MM.1S (cell line): ENCODE data around the gene CLEC19A.

Experiments
- DNase-seq: peaks from one replicate; pipeline ENCODE4 v3.0.0-alpha.2; 2015
- H2AFZ ChIP-seq: fragments of 300-600 bp; sonication (generic); 2 replicates; pipeline ENCODE4 v1.6.0; 2016; ENCODE audit warnings: antibody characterized with exemption, low read length
- H3F3A ChIP-seq: fragments of 300-600 bp; sonication (generic); 2 replicates; pipeline ENCODE4 v1.6.1; 2016; ENCODE audit warnings: mild to moderate bottlenecking, antibody characterized with exemption, low read length, moderate library complexity, mixed read lengths; ENCODE audit not compliant: insufficient read depth
- H3K27ac ChIP-seq: fragments of 300-600 bp; sonication (generic); 2 replicates; pipeline ENCODE4 v1.5.1; 2016; ENCODE audit warnings: mild to moderate bottlenecking, low read length
- H3K27me3 ChIP-seq: fragments of 300-600 bp; sonication (generic); replicated peaks from 2 replicates; pipeline ENCODE4 v1.6.0; 2016; ENCODE audit warnings: low read length; ENCODE audit not compliant: insufficient read depth
- H3K36me3 ChIP-seq: fragments of 300-600 bp; sonication (generic); replicated peaks from 2 replicates; pipeline ENCODE4 v1.6.1; 2016; ENCODE audit warnings: mild to moderate bottlenecking, low read length, mixed read lengths; ENCODE audit not compliant: insufficient read depth
- H3K4me1 ChIP-seq: fragments of 300-600 bp; sonication (generic); 2 replicates; pipeline ENCODE4 v1.6.1; 2016; ENCODE audit warnings: low read length, mixed read lengths
- H3K4me2 ChIP-seq: fragments of 300-600 bp; sonication (generic); 2 replicates; pipeline ENCODE4 v1.6.0; 2016; ENCODE audit warnings: low read depth, low read length
- H3K4me3 ChIP-seq: fragments of 300-600 bp; sonication (generic); 2 replicates; pipeline ENCODE4 v1.5.1; 2016; ENCODE audit warnings: low read length, mixed read lengths
- H3K79me2 ChIP-seq: fragments of 300-600 bp; sonication (generic); 2 replicates; pipeline ENCODE4 v1.6.1; 2016; ENCODE audit warnings: mixed run types, low read length, mixed read lengths
- H3K9ac ChIP-seq: fragments of 300-600 bp; sonication (generic); 2 replicates; pipeline ENCODE4 v1.6.1; 2016; ENCODE audit warnings: low read length, mixed read lengths
- H3K9me2 ChIP-seq: fragments of 300-600 bp; sonication (generic); replicated peaks from 2 replicates; pipeline ENCODE4 v1.6.1; 2016; ENCODE audit warnings: mild to moderate bottlenecking, low read length, mixed read lengths; ENCODE audit not compliant: insufficient read depth
- H3K9me3 ChIP-seq: fragments of 300-600 bp; sonication (generic); replicated peaks from 2 replicates; pipeline ENCODE4 v1.6.1; 2016; ENCODE audit warnings: mild to moderate bottlenecking, low read length, mixed read lengths; ENCODE audit not compliant: insufficient read depth
- H4K20me1 ChIP-seq: fragments of 300-600 bp; sonication (generic); 2 replicates; pipeline ENCODE4 v1.6.1; 2016; ENCODE audit warnings: mild to moderate bottlenecking, low read length, moderate library complexity, mixed read lengths; ENCODE audit not compliant: insufficient read depth
- CTCF ChIP-seq: fragments of 300-600 bp; sonication (generic); IDR thresholded peaks from 2 replicates; pipeline ENCODE4 v1.5.1; 2016; ENCODE audit warnings: antibody characterized with exemption, low read length, mixed read lengths
- EZH2 ChIP-seq: fragments of 300-600 bp; sonication (generic); optimal IDR thresholded peaks from 2 replicates; pipeline ENCODE3; 2017; ENCODE audit warnings: low read depth, mild to moderate bottlenecking, antibody characterized with exemption, low read length, mixed read lengths
- EZH2phosphoT487 ChIP-seq: fragments of 300-600 bp; sonication (generic); IDR thresholded peaks from 2 replicates; pipeline ENCODE4 v1.6.1; 2018; ENCODE audit warnings: antibody characterized with exemption, low read length

The CLEC19A gene

GRCh38 chr16:19264123-19264673, 21.3 kb upstream of the CLEC19A start:
- Histone ChIP-seq H3K27ac (no peak overlapping the region), H2AFZ (no peak overlapping the region), H3K4me1 (no peaks in the 10 kb centered on the region), H3K4me2 (no peak overlapping the region), H3K9me2 (no peaks in the 10 kb centered on the region), H3K36me3 (no peaks in the 10 kb centered on the region), H3K4me3 (no peak overlapping the region), H3K9me3 (no peaks in the 10 kb centered on the region), H4K20me1 (no peaks in the 10 kb centered on the region), H3K27me3 (no peaks in the 10 kb centered on the region), H3F3A (no peaks in the 10 kb centered on the region), H3K79me2 (no peaks in the 10 kb centered on the region), H3K9ac (no peak overlapping the region)
- DNase-seq: no peak
- no peak for TF ChIP-seq EZH2phosphoT487

- Histone ChIP-seq H3K79me2 (no peaks in the 10 kb centered on the region), H3K4me3 (no peak overlapping the region), H3K9ac (no peak overlapping the region), H3F3A (no peaks in the 10 kb centered on the region), H3K4me2 (no peak overlapping the region), H2AFZ (no peak overlapping the region), H3K27me3 (no peaks in the 10 kb centered on the region), H3K27ac (no peak overlapping the region), H3K36me3 (no peaks in the 10 kb centered on the region), H4K20me1 (no peaks in the 10 kb centered on the region), H3K9me2 (no peaks in the 10 kb centered on the region), H3K4me1 (no peaks in the 10 kb centered on the region), H3K9me3 (no peaks in the 10 kb centered on the region)
- TF ChIP-seq EZH2phosphoT487 (no peak), CTCF (no peak), EZH2 (no peak)
- DNase-seq: no peak
These were observed 20.1 kb upstream of the CLEC19A start for GRCh38 chr16:19265380-19265930.

- Histone ChIP-seq H2AFZ (no peak overlapping the region), H3K9me3 (no peaks in the 10 kb centered on the region), H3K36me3 (no peaks in the 10 kb centered on the region)
These were observed 18.8 kb upstream of the CLEC19A start for GRCh38 chr16:19266774-19267173.

More at GRCh38 chr16:19266774-19267173, 18.8 kb upstream of the CLEC19A start:
- Histone ChIP-seq H3K9me2 (no peaks in the 10 kb centered on the region), H3K27me3 (no peaks in the 10 kb centered on the region), H4K20me1 (no peaks in the 10 kb centered on the region), H3K27ac (no peak overlapping the region), H3K4me3 (no peak overlapping the region), H3K79me2 (no peaks in the 10 kb centered on the region), H3F3A (no peaks in the 10 kb centered on the region), H3K9ac (no peak overlapping the region), H3K4me2 (no peak overlapping the region), H3K4me1 (no peaks in the 10 kb centered on the region)
- no peak for DNase-seq
- TF ChIP-seq EZH2phosphoT487 (no peak), CTCF (no peak), EZH2 (no peak)
